ENCODE results near the gene ELOVL1. TPM values are rescaled to one million over a fixed set of nuclear protein-coding genes. Genes with fewer than 3 reads are reported as not detected.
"Not testable (repeated sequence)": the region's sequence is repeated elsewhere in the genome, so short reads cannot be mapped to it uniquely, and the experiment has no call there.

ELOVL1 gene
- 28.1 TPM for total RNA-seq
- 108 TPM for polyA plus RNA-seq

GRCh38 chr1:43367904-43368645 is at the start of gene ELOVL1:
TSS of gene ELOVL1 (minus strand) at chr1:43368011. CDS start at chr1:43365609, 2,402 bp downstream.
- no peaks in the 10 kb centered on the region for H3K4me1 ChIP-seq (ENCODE audit: insufficient read depth)
- peak within 1 kb of the TSS; percentile 87 for H3K4me3 ChIP-seq (ENCODE audit: low read depth, low read length)
- H3K36me3 ChIP-seq (ENCODE audit: insufficient read depth) = peaks cover 2% of the 10 kb centered on the region
- DNase-seq (ENCODE audit: extremely low spot score) = no peak
- peak within 1 kb of the TSS; percentile 95 for H3K27ac ChIP-seq (ENCODE audit: low read depth)
- WGBS = under 1% methylated on average over 58 of the region's 58 CpGs

DNA sequence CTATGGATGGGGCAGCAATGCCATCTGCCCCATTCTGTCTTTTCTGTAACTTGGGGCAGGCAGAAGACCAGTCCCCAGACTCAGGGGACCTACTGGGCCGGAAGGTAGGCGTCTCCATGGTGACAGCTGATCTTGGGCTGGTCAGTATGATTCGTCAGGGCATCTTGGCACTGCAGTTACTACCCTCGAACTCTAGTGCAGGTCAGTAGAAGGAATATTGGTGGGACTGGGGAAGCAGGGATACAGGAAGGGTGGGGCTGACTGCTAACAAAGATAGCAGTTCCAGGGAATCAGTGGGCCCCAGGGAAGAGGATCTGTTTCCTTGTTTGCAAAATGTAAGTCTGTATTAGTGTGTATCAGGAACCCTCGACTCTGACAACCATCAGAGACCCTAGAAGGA is 48.1 kb upstream of the ELOVL1 start:
- no peaks in the 10 kb centered on the region for H3K4me1 ChIP-seq (ENCODE audit: insufficient read depth)
- no peak overlapping the region for H3K27ac ChIP-seq (ENCODE audit: low read depth)
- 78% methylated on average over 5 of the region's 5 CpGs for WGBS
- H3K4me3 ChIP-seq (ENCODE audit: low read depth, low read length) = no peak overlapping the region
- H3K36me3 ChIP-seq (ENCODE audit: insufficient read depth) = no peaks in the 10 kb centered on the region
- DNase-seq (ENCODE audit: extremely low spot score) = no peak

DNA sequence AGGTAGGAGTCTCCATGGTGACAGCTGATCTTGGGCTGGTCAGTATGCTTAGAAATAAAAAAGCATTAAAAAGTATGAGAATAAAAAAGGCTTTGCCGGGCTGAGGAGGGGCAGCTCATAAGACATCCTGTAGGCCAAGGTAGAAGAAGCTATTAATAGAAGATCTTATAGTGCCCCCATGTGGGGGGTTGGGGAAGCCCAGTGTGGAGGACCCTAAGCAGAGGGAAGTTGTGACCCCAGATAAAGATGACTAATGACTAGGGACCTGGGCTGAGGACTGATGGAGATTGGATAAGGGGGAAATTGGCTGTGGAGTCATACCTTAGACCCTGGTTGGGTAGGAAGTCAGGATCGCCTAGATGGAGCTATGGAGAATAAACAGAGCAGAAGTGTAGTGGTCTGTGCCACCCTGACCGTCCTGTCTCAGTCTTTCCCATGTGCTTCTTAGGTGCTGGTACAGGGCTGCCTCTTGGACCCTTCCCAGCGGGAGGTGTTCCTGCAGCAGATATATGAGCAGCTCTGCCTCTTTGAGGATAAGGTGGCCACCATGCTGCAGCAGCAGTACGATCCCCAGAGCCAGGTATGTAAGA is 46.9 kb upstream of the ELOVL1 start:
- no peaks in the 10 kb centered on the region for H3K36me3 ChIP-seq (ENCODE audit: insufficient read depth)
- 79% methylated on average over 5 of the region's 5 CpGs for WGBS
- no peaks in the 10 kb centered on the region for H3K4me1 ChIP-seq (ENCODE audit: insufficient read depth)
- H3K4me3 ChIP-seq (ENCODE audit: low read depth, low read length) = no peak overlapping the region
- DNase-seq (ENCODE audit: extremely low spot score) = no peak
- no peak overlapping the region for H3K27ac ChIP-seq (ENCODE audit: low read depth)

- DNase-seq (ENCODE audit: extremely low spot score); H3K4me1 ChIP-seq (ENCODE audit: insufficient read depth); H3K4me3 ChIP-seq (ENCODE audit: low read depth, low read length); H3K36me3 ChIP-seq (ENCODE audit: insufficient read depth); H3K27ac ChIP-seq (ENCODE audit: low read depth): not testable (repeated sequence)
- 99% methylated on average over 1 of the region's 1 CpG for WGBS
Observed at GRCh38 chr1:43413426-43413825, 45.6 kb upstream of the ELOVL1 start.

- no peaks in the 10 kb centered on the region for H3K4me1 ChIP-seq (ENCODE audit: insufficient read depth)
- no peak for DNase-seq (ENCODE audit: extremely low spot score)
- H3K36me3 ChIP-seq (ENCODE audit: insufficient read depth) = peaks cover 2% of the 10 kb centered on the region
- no peak overlapping the region for H3K27ac ChIP-seq (ENCODE audit: low read depth)
- H3K4me3 ChIP-seq (ENCODE audit: low read depth, low read length) = no peak overlapping the region
- 94% methylated on average over 3 of the region's 3 CpGs for WGBS
Observed at GRCh38 chr1:43410571-43410970, 42.8 kb upstream of the ELOVL1 start.

GRCh38 chr1:43405876-43406234 is 38.0 kb upstream of the ELOVL1 start:
- no peak overlapping the region for H3K4me3 ChIP-seq (ENCODE audit: low read depth, low read length)
- H3K36me3 ChIP-seq (ENCODE audit: insufficient read depth) = peaks cover 2% of the 10 kb centered on the region
- DNase-seq (ENCODE audit: extremely low spot score) = no peak
- 86% methylated on average over 2 of the region's 2 CpGs for WGBS
- H3K4me1 ChIP-seq (ENCODE audit: insufficient read depth) = no peaks in the 10 kb centered on the region
- H3K27ac ChIP-seq (ENCODE audit: low read depth) = no peak overlapping the region

DNA sequence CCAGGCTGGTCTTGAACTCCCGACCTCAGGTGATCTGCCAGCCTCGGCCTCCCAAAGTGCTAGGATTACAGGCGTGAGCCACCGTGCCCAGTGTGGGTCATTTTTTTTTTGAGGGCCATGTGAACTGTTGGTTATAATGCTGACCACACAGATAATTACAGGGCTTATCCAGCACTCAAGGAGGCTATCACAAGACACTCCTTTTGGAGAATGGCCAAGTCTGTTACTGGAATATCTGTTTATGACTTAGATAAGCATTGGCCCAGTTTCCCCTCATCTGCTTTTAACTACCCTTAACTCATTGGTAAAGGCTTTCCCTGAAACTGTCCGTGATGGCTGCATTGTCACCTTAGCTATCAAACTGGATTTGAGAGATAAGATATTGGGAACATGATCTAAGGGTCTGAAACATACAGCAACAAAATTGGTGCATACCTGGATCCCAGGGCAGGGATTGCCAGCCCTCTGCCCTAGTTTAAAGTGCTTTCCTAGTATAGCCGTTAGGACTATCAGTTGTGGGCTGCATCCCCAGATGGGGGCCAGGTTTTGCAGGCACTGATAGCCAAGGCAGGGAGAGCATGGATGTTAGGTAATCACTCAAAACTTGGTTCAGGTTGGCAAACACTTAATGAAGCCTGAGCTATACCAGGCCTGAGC is 37.5 kb upstream of the ELOVL1 start:
- Histone ChIP-seq H3K27ac (ENCODE audit: low read depth) (no peak overlapping the region), H3K4me1 (ENCODE audit: insufficient read depth) (no peaks in the 10 kb centered on the region), H3K4me3 (ENCODE audit: low read depth, low read length) (no peak overlapping the region), H3K36me3 (ENCODE audit: insufficient read depth) (peaks cover 2% of the 10 kb centered on the region)
- no peak for DNase-seq (ENCODE audit: extremely low spot score)
- 58% methylated on average over 6 of the region's 6 CpGs for WGBS

DNA sequence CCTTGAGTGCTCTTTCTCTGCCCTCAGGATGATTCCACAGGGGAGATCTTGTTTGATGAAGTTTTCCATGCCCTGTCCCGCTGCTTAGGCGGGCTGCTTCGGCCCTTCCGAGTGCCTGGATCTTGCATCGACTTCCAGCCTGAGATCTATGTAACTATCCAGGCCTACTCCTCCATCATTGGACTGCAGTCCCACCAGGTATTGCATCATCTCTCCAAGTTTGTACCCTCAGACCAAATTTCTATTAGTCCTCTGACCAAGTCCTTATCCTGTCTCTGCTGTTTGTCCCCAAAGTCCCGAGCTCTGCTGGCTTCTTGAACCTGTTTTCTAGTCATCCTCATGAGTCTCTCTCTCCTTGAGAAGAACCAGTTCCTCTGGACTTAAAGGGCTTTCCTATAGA is 36.5 kb upstream of the ELOVL1 start:
- no peaks in the 10 kb centered on the region for H3K4me1 ChIP-seq (ENCODE audit: insufficient read depth)
- no peak overlapping the region for H3K4me3 ChIP-seq (ENCODE audit: low read depth, low read length)
- H3K27ac ChIP-seq (ENCODE audit: low read depth) = no peak overlapping the region
- peaks cover 2% of the 10 kb centered on the region for H3K36me3 ChIP-seq (ENCODE audit: insufficient read depth)
- 96% methylated on average over 6 of the region's 6 CpGs for whole genome bisulfite sequencing
- DNase-seq (ENCODE audit: extremely low spot score) = no peak

GRCh38 chr1:43402089-43402865 is 34.5 kb upstream of the ELOVL1 start:
- WGBS = 89% methylated on average over 6 of the region's 6 CpGs
- DNase-seq (ENCODE audit: extremely low spot score) = no peak
- Histone ChIP-seq H3K27ac (ENCODE audit: low read depth) (no peak overlapping the region), H3K4me3 (ENCODE audit: low read depth, low read length) (no peak overlapping the region), H3K36me3 (ENCODE audit: insufficient read depth) (peaks cover 2% of the 10 kb centered on the region), H3K4me1 (ENCODE audit: insufficient read depth) (no peaks in the 10 kb centered on the region)

GRCh38 chr1:43400441-43400840 is 32.6 kb upstream of the ELOVL1 start:
- DNase-seq (ENCODE audit: extremely low spot score); H3K4me3 ChIP-seq (ENCODE audit: low read depth, low read length); H3K4me1 ChIP-seq (ENCODE audit: insufficient read depth); H3K36me3 ChIP-seq (ENCODE audit: insufficient read depth); H3K27ac ChIP-seq (ENCODE audit: low read depth): not testable (repeated sequence)
- 98% methylated on average over 9 of the region's 9 CpGs for WGBS

DNA sequence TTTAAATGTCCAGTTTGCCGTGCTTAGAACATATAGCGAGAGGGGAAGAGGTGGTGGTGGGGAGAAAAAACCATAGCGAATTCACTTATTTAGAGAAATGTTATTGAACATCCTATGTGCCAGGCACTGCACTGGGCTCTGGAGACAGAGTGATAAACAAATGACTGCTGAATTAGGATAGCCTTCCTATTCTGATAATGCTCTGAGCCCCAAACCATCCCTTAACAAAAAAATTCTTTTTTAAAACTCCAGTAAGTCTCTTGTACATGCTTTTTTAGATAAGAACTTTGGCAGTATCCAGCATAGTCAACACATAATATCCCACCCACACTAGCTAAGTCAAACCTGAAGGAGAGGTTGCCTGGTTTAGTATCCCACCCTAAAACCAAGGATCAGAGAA is 30.4 kb upstream of the ELOVL1 start:
- WGBS = 95% methylated on average over 3 of the region's 3 CpGs

GRCh38 chr1:43396059-43396458 is 28.2 kb upstream of the ELOVL1 start:
- H3K4me3 ChIP-seq (ENCODE audit: low read depth, low read length) = no peak overlapping the region
- WGBS = 28% methylated on average over 1 of the region's 1 CpG
- H3K4me1 ChIP-seq (ENCODE audit: insufficient read depth) = no peaks in the 10 kb centered on the region

More for the DNA sequence above, 30.4 kb upstream of the ELOVL1 start:
- H3K4me1 ChIP-seq (ENCODE audit: insufficient read depth) = no peaks in the 10 kb centered on the region
- DNase-seq (ENCODE audit: extremely low spot score) = no peak
- H3K36me3 ChIP-seq (ENCODE audit: insufficient read depth) = no peaks in the 10 kb centered on the region
- no peak overlapping the region for H3K4me3 ChIP-seq (ENCODE audit: low read depth, low read length)
- no peak overlapping the region for H3K27ac ChIP-seq (ENCODE audit: low read depth)

GRCh38 chr1:43395523-43395922 is 27.7 kb upstream of the ELOVL1 start:
- no peaks in the 10 kb centered on the region for H3K4me1 ChIP-seq (ENCODE audit: insufficient read depth)
- WGBS = 84% methylated on average over 4 of the region's 4 CpGs
- H3K36me3 ChIP-seq (ENCODE audit: insufficient read depth) = no peaks in the 10 kb centered on the region
- no peak overlapping the region for H3K4me3 ChIP-seq (ENCODE audit: low read depth, low read length)
- no peak for DNase-seq (ENCODE audit: extremely low spot score)
- H3K27ac ChIP-seq (ENCODE audit: low read depth) = no peak overlapping the region

More at GRCh38 chr1:43396059-43396458, 28.2 kb upstream of the ELOVL1 start:
- DNase-seq (ENCODE audit: extremely low spot score) = peak; percentile 64
- Histone ChIP-seq H3K27ac (ENCODE audit: low read depth) (no peak overlapping the region), H3K36me3 (ENCODE audit: insufficient read depth) (no peaks in the 10 kb centered on the region)
